HEK293 (cell line): ENCODE data around the gene PDE4D.

Experiments used
- CTCF ChIA-PET: fragments of 350-600 bp; formaldehyde crosslinking; extraction: SDS; loops from one replicate; lab custom pipeline; 2021; ENCODE audit warnings: antibody characterized with exemption; lab: Yijun Ruan, JAX
- POLR2A ChIA-PET: fragments of 300-600 bp; formaldehyde crosslinking; extraction: SDS; loops from one replicate; lab custom pipeline; 2020; ENCODE audit warnings: antibody characterized with exemption, inconsistent platforms; lab: Yijun Ruan, JAX
- H3K27ac ChIP-seq: fragments of 200-500 bp; sonication (Bioruptor generic); 2 replicates; pipeline ENCODE4 v1.5.1; 2014; ENCODE audit warnings: low read depth, low read length, control low read depth, inconsistent platforms; ENCODE audit errors: extremely low read depth
- H3K36me3 ChIP-seq, 2 experiments: fragments of 200-500 bp in 1 of 2; sonication (Bioruptor generic) in 1 of 2; 1 replicate in 1 of 2; 2 replicates in 1 of 2; pipeline ENCODE4 v1.5.1; 2014 to 2017; ENCODE audit warnings: inconsistent platforms in 2 of 2, low read length in 2 of 2; ENCODE audit not compliant: control insufficient read depth in 2 of 2, insufficient read depth in 1 of 2
- H3K4me1 ChIP-seq: fragments of 200-500 bp; sonication (Bioruptor generic); 2 replicates; pipeline ENCODE4 v1.5.1; 2014; ENCODE audit warnings: mild to moderate bottlenecking, low read length, inconsistent platforms; ENCODE audit not compliant: control insufficient read depth, insufficient read depth
- H3K4me3 ChIP-seq: 2 replicates; pipeline ENCODE4 v1.5.1; 2011; ENCODE audit warnings: low read depth, mild to moderate bottlenecking, control low read depth, low read length, moderate library complexity
- H3K9me3 ChIP-seq: fragments of 200-500 bp; sonication (Bioruptor generic); 2 replicates; pipeline ENCODE4 v1.5.1; 2014; ENCODE audit warnings: low read depth, low read length, inconsistent platforms; ENCODE audit not compliant: control insufficient read depth, insufficient read depth
- BCL11A ChIP-seq: fragments of 450-650 bp; formaldehyde crosslinking; IDR thresholded peaks from 2 replicates; pipeline ENCODE4 v1.5.1; 2016; ENCODE audit warnings: low read depth, missing biosample characterization, missing genetic modification characterization
- GFI1B ChIP-seq: fragments of 450-650 bp; formaldehyde crosslinking; IDR thresholded peaks from 2 replicates; pipeline ENCODE4 v1.5.1; 2016; ENCODE audit warnings: missing biosample characterization, missing genetic modification characterization
- IKZF3 ChIP-seq: fragments of 450-650 bp; IDR thresholded peaks from 2 replicates; pipeline ENCODE4 v1.5.0; 2018; ENCODE audit warnings: missing biosample characterization, mild to moderate bottlenecking, missing genetic modification characterization, moderate library complexity
- KLF1 ChIP-seq: fragments of 450-650 bp; formaldehyde crosslinking; IDR thresholded peaks from 2 replicates; pipeline ENCODE4 v1.5.1; 2016; ENCODE audit warnings: missing biosample characterization, missing genetic modification characterization
- PRDM1 ChIP-seq: fragments of 450-650 bp; formaldehyde crosslinking; IDR thresholded peaks from 2 replicates; pipeline ENCODE4; 2016; ENCODE audit warnings: missing biosample characterization, missing genetic modification characterization
- RBAK ChIP-seq: fragments of 450-650 bp; formaldehyde crosslinking; IDR thresholded peaks from 2 replicates; pipeline ENCODE4 v1.5.1; 2016; ENCODE audit warnings: missing biosample characterization, missing genetic modification characterization
- ZBTB17 ChIP-seq: fragments of 450-650 bp; formaldehyde crosslinking; IDR thresholded peaks from 2 replicates; pipeline ENCODE4 v1.5.1; 2016; ENCODE audit warnings: missing biosample characterization, missing genetic modification characterization
- ZNF10 ChIP-seq: fragments of 450-650 bp; formaldehyde crosslinking; IDR thresholded peaks from 2 replicates; pipeline ENCODE4 v1.5.1; 2017; ENCODE audit warnings: missing biosample characterization, missing genetic modification characterization
- ZNF112 ChIP-seq: fragments of 450-650 bp; formaldehyde crosslinking; IDR thresholded peaks from 2 replicates; pipeline ENCODE4 v1.5.0; 2017; ENCODE audit warnings: missing biosample characterization, missing genetic modification characterization
- ZNF157 ChIP-seq: fragments of 450-650 bp; formaldehyde crosslinking; IDR thresholded peaks from 2 replicates; pipeline ENCODE4 v1.5.1; 2016; ENCODE audit warnings: missing biosample characterization, missing genetic modification characterization
- ZNF16 ChIP-seq: fragments of 450-650 bp; formaldehyde crosslinking; IDR thresholded peaks from 2 replicates; pipeline ENCODE4 v1.5.1; 2016; ENCODE audit warnings: low read depth, missing biosample characterization, missing genetic modification characterization
- ZNF292 ChIP-seq: fragments of 450-650 bp; formaldehyde crosslinking; IDR thresholded peaks from 2 replicates; pipeline ENCODE4 v1.5.1; 2016; ENCODE audit warnings: low read depth, missing biosample characterization, missing genetic modification characterization, borderline replicate concordance
- ZNF366 ChIP-seq: fragments of 450-650 bp; formaldehyde crosslinking; conservative IDR thresholded peaks from 2 replicates; pipeline ENCODE4 v1.5.1; 2016; ENCODE audit warnings: missing biosample characterization, missing genetic modification characterization
- ZNF394 ChIP-seq: fragments of 450-650 bp; formaldehyde crosslinking; IDR thresholded peaks from 2 replicates; pipeline ENCODE4 v1.5.1; 2016; ENCODE audit warnings: missing biosample characterization, missing genetic modification characterization, mild to moderate bottlenecking, moderate library complexity, borderline replicate concordance
- ZNF433 ChIP-seq: fragments of 450-650 bp; formaldehyde crosslinking; IDR thresholded peaks from 2 replicates; pipeline ENCODE4 v1.5.1; 2016; ENCODE audit warnings: missing biosample characterization, missing genetic modification characterization, low read depth
- ZNF549 ChIP-seq: fragments of 450-650 bp; IDR thresholded peaks from 2 replicates; pipeline ENCODE4 v1.5.1; 2018; ENCODE audit warnings: missing biosample characterization, missing genetic modification characterization, mild to moderate bottlenecking, inconsistent platforms, moderate library complexity
- ZNF560 ChIP-seq: fragments of 450-650 bp; formaldehyde crosslinking; IDR thresholded peaks from 2 replicates; pipeline ENCODE4 v1.5.1; 2017; ENCODE audit warnings: missing biosample characterization, missing genetic modification characterization, borderline replicate concordance
- ZNF561 ChIP-seq: fragments of 450-650 bp; IDR thresholded peaks from 2 replicates; pipeline ENCODE4 v1.5.1; 2018; ENCODE audit warnings: missing biosample characterization, missing genetic modification characterization, borderline replicate concordance
- ZNF664 ChIP-seq: fragments of 450-650 bp; formaldehyde crosslinking; IDR thresholded peaks from 2 replicates; pipeline ENCODE4 v1.5.1; 2016; ENCODE audit warnings: missing biosample characterization, missing genetic modification characterization
- ZNF670 ChIP-seq: fragments of 450-650 bp; formaldehyde crosslinking; IDR thresholded peaks from 2 replicates; pipeline ENCODE4 v1.5.1; 2016; ENCODE audit warnings: missing biosample characterization, missing genetic modification characterization, low read depth
- ZNF747 ChIP-seq: fragments of 450-650 bp; formaldehyde crosslinking; IDR thresholded peaks from 2 replicates; pipeline ENCODE4 v1.5.1; 2016; ENCODE audit warnings: missing biosample characterization, missing genetic modification characterization
- ZNF76 ChIP-seq: fragments of 450-650 bp; formaldehyde crosslinking; IDR thresholded peaks from 2 replicates; pipeline ENCODE4; 2016; ENCODE audit warnings: low read depth, missing biosample characterization, missing genetic modification characterization, borderline replicate concordance
- ZNF791 ChIP-seq: fragments of 450-650 bp; formaldehyde crosslinking; IDR thresholded peaks from 2 replicates; pipeline ENCODE4 v1.5.1; 2016; ENCODE audit warnings: missing biosample characterization, missing genetic modification characterization
- ZNF837 ChIP-seq: fragments of 450-650 bp; formaldehyde crosslinking; IDR thresholded peaks from 2 replicates; pipeline ENCODE4 v1.5.1; 2016; ENCODE audit warnings: missing biosample characterization, missing genetic modification characterization
- TF ChIP-seq, protein P1 (sequence below): fragments of 450-650 bp; formaldehyde crosslinking; IDR thresholded peaks from 2 replicates; pipeline ENCODE4; 2016; ENCODE audit warnings: missing biosample characterization, missing genetic modification characterization
- TF ChIP-seq, protein P2 (sequence below): fragments of 450-650 bp; formaldehyde crosslinking; IDR thresholded peaks from 2 replicates; pipeline ENCODE4 v1.5.1; 2016; ENCODE audit warnings: missing biosample characterization, missing genetic modification characterization, borderline replicate concordance
- TF ChIP-seq, protein P3 (sequence below): fragments of 450-650 bp; formaldehyde crosslinking; IDR thresholded peaks from 2 replicates; pipeline ENCODE4 v1.5.1; 2016; ENCODE audit warnings: missing biosample characterization, missing genetic modification characterization

Gene PDE4D

DNA sequence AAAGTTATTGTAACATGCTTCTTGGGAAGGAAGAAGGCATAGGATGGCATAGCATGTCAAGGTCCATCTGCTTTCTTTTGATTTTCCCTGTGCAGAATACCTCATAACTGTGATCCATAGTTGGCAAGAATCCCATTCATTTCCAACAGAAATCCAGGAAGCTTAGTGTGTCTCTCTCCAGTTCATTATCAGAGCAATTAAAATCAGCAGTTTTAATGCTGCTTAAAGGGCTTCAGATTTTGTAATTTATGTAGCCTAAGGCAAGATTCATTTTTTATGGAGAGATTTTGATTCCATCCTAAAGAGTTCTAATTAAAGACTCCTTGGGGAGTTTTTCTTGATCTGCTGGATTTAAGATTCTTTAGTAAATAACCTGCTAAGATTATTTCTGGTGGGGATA lies 560.1 kb downstream of the PDE4D start:
- Histone ChIP-seq H3K4me3 (no peak overlapping the region), H3K9me3 (no peaks in the 10 kb centered on the region), H3K4me1 (peaks cover 9% of the 10 kb centered on the region), H3K36me3 (no peaks in the 10 kb centered on the region), H3K27ac (no peak overlapping the region)
- ChIA-PET CTCF (interaction anchor here (0.5 to 1.3 kb wide), 3 partner anchors 9 to 1600 kb away, joined by 3 to 4 read pairs (median 3); no protein-coding TSS in a partner anchor), POLR2A (no interaction called here)
- peak; percentile 72 for TF ChIP-seq ZBTB17 (tag by site-specific recombination)
- 0 out of 2 replicates have a peak, but pooled peaks have one; percentile 32 for TF ChIP-seq IKZF3
- TF ChIP-seq GFI1B: 0 out of 2 replicates have a peak, but pooled peaks have one; percentile 19
- TF ChIP-seq ZNF549 (tag by site-specific recombination): no peak
- TF ChIP-seq, protein P1, sequence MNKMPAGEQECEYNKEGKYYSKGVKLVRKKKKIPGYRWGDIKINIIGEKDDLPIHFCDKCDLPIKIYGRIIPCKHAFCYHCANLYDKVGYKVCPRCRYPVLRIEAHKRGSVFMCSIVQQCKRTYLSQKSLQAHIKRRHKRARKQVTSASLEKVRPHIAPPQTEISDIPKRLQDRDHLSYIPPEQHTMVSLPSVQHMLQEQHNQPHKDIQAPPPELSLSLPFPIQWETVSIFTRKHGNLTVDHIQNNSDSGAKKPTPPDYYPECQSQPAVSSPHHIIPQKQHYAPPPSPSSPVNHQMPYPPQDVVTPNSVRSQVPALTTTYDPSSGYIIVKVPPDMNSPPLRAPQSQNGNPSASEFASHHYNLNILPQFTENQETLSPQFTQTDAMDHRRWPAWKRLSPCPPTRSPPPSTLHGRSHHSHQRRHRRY: no peak
- TF ChIP-seq BCL11A: no peak

DNA sequence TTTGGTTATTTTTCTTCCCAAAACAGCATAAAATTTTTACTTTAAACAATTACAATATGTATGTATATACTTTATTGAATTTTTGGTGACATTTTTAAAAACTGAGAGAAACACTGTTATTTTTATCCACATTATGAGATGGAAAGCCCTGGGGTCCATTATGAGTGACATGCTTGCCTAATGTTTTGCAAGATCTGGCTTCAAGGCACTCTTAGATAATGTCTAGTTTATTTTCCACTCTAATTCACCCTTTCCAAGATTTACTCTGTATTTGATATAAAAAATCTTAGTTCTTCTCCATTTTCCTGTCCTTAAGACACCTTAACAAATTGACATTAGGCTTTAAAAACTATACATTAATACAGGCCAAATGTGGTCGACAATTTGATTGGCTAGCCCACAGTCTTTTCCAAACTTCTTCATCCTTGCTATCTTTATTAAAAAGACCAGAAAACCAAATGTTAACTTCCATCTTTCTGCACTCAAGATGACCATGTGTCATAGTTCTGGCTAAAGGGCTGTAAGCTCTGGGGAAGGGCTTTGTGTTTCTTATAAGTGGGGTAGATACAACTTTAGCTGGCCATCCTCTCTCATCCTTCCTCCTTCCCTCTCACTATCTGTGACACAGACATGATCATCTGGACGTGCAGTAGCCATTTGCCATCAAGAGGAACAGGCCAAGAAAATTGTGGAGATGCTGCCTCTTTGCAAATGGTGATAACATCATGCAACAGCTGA lies 561.1 kb downstream of the PDE4D start:
- Histone ChIP-seq H3K9me3 (no peaks in the 10 kb centered on the region), H3K4me3 (no peak overlapping the region), H3K27ac (no peak overlapping the region), H3K36me3 (no peaks in the 10 kb centered on the region), H3K4me1 (peaks cover 19% of the 10 kb centered on the region)
- TF ChIP-seq ZNF394 (no peak), ZNF837 (tag by site-specific recombination) (no peak), ZNF112 (tag by site-specific recombination) (no peak)
- ChIA-PET POLR2A (no interaction called here), CTCF (no interaction called here)

DNA sequence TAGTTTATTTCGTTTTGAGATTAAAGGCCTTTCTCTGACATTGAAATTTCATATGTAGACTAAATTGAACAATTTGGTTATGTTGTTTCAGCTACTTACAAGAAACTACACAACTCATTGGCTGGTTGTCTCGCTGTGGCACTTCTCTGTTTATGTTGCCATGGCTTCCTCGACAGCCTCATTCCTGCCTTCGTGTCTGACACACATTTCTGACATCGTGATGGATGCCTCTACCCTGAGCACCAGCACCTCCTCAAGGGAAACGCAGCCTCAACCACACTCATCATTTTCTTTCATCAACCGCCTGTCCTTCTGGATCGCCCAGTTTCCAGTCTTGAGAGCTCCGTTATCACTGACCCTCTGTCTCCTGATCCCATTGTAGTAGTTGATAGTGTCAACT lies 562.8 kb downstream of the PDE4D start:
- POLR2A ChIA-PET: no interaction called here
- TF ChIP-seq ZNF16 (tag by site-specific recombination): no peak
- TF ChIP-seq ZNF791 (tag by site-specific recombination): no peak
- TF ChIP-seq ZNF10 (tag by site-specific recombination): no peak
- no peak for TF ChIP-seq KLF1 (tag by site-specific recombination)
- no peak for TF ChIP-seq ZNF560 (tag by site-specific recombination)
- TF ChIP-seq RBAK: no peak
- TF ChIP-seq ZNF670 (tag by site-specific recombination): no peak
- no peak for TF ChIP-seq PRDM1 (tag by site-specific recombination)
- TF ChIP-seq ZNF747 (tag by site-specific recombination): no peak
- TF ChIP-seq ZNF157 (tag by site-specific recombination): no peak
- TF ChIP-seq, protein P2, sequence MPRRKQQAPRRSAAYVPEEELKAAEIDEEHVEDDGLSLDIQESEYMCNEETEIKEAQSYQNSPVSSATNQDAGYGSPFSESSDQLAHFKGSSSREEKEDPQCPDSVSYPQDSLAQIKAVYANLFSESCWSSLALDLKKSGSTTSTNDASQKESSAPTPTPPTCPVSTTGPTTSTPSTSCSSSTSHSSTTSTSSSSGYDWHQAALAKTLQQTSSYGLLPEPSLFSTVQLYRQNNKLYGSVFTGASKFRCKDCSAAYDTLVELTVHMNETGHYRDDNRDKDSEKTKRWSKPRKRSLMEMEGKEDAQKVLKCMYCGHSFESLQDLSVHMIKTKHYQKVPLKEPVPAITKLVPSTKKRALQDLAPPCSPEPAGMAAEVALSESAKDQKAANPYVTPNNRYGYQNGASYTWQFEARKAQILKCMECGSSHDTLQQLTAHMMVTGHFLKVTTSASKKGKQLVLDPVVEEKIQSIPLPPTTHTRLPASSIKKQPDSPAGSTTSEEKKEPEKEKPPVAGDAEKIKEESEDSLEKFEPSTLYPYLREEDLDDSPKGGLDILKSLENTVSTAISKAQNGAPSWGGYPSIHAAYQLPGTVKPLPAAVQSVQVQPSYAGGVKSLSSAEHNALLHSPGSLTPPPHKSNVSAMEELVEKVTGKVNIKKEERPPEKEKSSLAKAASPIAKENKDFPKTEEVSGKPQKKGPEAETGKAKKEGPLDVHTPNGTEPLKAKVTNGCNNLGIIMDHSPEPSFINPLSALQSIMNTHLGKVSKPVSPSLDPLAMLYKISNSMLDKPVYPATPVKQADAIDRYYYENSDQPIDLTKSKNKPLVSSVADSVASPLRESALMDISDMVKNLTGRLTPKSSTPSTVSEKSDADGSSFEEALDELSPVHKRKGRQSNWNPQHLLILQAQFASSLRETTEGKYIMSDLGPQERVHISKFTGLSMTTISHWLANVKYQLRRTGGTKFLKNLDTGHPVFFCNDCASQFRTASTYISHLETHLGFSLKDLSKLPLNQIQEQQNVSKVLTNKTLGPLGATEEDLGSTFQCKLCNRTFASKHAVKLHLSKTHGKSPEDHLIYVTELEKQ (tag by site-specific recombination): no peak
- TF ChIP-seq ZNF433: no peak
- no peak for TF ChIP-seq ZNF561 (tag by site-specific recombination)
- no peak for TF ChIP-seq ZNF366 (tag by site-specific recombination)
- TF ChIP-seq ZNF292 (tag by site-specific recombination): no peak
- TF ChIP-seq ZNF76 (tag by site-specific recombination): no peak
- TF ChIP-seq ZNF664 (tag by site-specific recombination): no peak
- TF ChIP-seq, protein P3, sequence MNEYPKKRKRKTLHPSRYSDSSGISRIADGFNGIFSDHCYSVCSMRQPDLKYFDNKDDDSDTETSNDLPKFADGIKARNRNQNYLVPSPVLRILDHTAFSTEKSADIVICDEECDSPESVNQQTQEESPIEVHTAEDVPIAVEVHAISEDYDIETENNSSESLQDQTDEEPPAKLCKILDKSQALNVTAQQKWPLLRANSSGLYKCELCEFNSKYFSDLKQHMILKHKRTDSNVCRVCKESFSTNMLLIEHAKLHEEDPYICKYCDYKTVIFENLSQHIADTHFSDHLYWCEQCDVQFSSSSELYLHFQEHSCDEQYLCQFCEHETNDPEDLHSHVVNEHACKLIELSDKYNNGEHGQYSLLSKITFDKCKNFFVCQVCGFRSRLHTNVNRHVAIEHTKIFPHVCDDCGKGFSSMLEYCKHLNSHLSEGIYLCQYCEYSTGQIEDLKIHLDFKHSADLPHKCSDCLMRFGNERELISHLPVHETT (tag by site-specific recombination): no peak
- peaks cover 26% of the 10 kb centered on the region for H3K4me1 ChIP-seq
- no peaks in the 10 kb centered on the region for H3K9me3 ChIP-seq
- no peak overlapping the region for H3K27ac ChIP-seq
- no peak overlapping the region for H3K4me3 ChIP-seq
- H3K36me3 ChIP-seq: no peaks in the 10 kb centered on the region
- CTCF ChIA-PET: interaction anchor here (0.7 kb wide), 1 partner anchor 106 kb away, joined by 3 read pairs; no protein-coding TSS in a partner anchor
